Pancreas (tissue), 10 donors: ENCODE results near the gene CARD9. TPM values are rescaled to one million over a fixed set of nuclear protein-coding genes. Genes with fewer than 3 reads are reported as not detected.

Experiments
- ATAC-seq, 4 donors: fragments of 200-7000 bp; cut with Tn5 transposase; one replicate each; pipeline versions ENCODE4 v1.8.0 to v1.9.1; 2020; ENCODE audit warnings: mild to moderate bottlenecking in 4 of 4, moderate library complexity in 4 of 4
- DNase-seq, 6 donors: peaks; one replicate each; pipeline ENCODE4 v3.0.0-alpha.2; 2020
- FAIRE-seq: peaks from 2 replicates; lab custom pipeline; 2012; peaks lifted over from hg19 to GRCh38; lab: Jason Lieb, UNC
- H3K27ac ChIP-seq, 4 donors: fragments of 200-600 bp; sonication (generic); 1 replicate in 3 of 4; 2 replicates in 1 of 4; pipeline versions ENCODE4 v1.5.0 to v1.8.0; 2020
- H3K27me3 ChIP-seq, 4 donors: fragments of 200-600 bp; one replicate each; pipeline ENCODE4 v1.8.0; 2021
- H3K36me3 ChIP-seq, 3 donors: fragments of 200-600 bp; sonication (generic) in 1 of 3; one replicate each; pipeline versions ENCODE4 v1.5.0 to v1.8.0; 2020 to 2021
- H3K4me1 ChIP-seq, 3 donors: fragments of 200-600 bp; one replicate each; pipeline ENCODE4 v1.8.0; 2021
- H3K4me3 ChIP-seq, 4 donors: fragments of 200-600 bp; sonication (generic) in 2 of 4; one replicate each; pipeline versions ENCODE4 v1.5.0 to v1.8.0; 2020 to 2021
- H3K9me3 ChIP-seq, 4 donors: fragments of 200-600 bp; one replicate each; pipeline ENCODE4 v1.8.0; 2021
- WGBS, 2 donors: extraction: QIAGEN DNeasy Blood & Tissue Kit; methylation state at CpG; one replicate each; pipeline ENCODE4 v1.1.7; 2013; 5-methylcytosine and 5-hydroxymethylcytosine counted together
- intact Hi-C, 3 donors: fragments of 100-400 bp; cut with DNase I; formaldehyde crosslinking; loops; one replicate each; pipeline versions ENCODE4 v1.11.1 to v1.14.2; 2022
- polyA plus RNA-seq, 2 donors: library from polyadenylated mRNA; stranded (reverse); fragments of 200-250 nt; gene quantifications; one replicate each; pipeline ENCODE4 v1.2.3, GENCODE V29; 2013
- total RNA-seq, 6 donors: library from RNA; stranded (reverse); fragmentation: NEBNext Ultra II Directional in 4 of 6; extraction: Animal tissue kit (Norgen Biotek cat#: 25700) in 4 of 6; gene quantifications; one replicate each; pipeline versions ENCODE4 v1.2.1 to v1.2.4, GENCODE V29; 2021 to 2023
- TF ChIP-seq, protein P1 (sequence below), 4 donors: fragments of 200-600 bp; sonication (generic) in 3 of 4; IDR thresholded peaks; one replicate each; pipeline versions ENCODE4 v1.5.0 to v1.8.0; 2021; ENCODE audit warnings: antibody characterized with exemption in 4 of 4
- donor health status: healthy with polysubstance abuse.
- donor health status: DM: no; HTN: no; CAD: no; lungs with moderate emphysema.
- donor health status: DM: no; HTN: no; CAD: no.
- donor health status: control.
- donor health status: control.
- donor health status: Bipolar disorder and iron deficiency.
- donor health status: DM: yes; HTN: yes; CAD: no.
- donor health status: DM: no; HTN: no; CAD: no.
- donor health status: DM: no; HTN: no; CAD: no.
- donor health status: DM: yes; HTN: yes; CAD: no.

CARD9 gene
- total and polyA plus RNA-seq, 8 donors, result 0.23 to 5.1 (median 1.1) TPM

DNA sequence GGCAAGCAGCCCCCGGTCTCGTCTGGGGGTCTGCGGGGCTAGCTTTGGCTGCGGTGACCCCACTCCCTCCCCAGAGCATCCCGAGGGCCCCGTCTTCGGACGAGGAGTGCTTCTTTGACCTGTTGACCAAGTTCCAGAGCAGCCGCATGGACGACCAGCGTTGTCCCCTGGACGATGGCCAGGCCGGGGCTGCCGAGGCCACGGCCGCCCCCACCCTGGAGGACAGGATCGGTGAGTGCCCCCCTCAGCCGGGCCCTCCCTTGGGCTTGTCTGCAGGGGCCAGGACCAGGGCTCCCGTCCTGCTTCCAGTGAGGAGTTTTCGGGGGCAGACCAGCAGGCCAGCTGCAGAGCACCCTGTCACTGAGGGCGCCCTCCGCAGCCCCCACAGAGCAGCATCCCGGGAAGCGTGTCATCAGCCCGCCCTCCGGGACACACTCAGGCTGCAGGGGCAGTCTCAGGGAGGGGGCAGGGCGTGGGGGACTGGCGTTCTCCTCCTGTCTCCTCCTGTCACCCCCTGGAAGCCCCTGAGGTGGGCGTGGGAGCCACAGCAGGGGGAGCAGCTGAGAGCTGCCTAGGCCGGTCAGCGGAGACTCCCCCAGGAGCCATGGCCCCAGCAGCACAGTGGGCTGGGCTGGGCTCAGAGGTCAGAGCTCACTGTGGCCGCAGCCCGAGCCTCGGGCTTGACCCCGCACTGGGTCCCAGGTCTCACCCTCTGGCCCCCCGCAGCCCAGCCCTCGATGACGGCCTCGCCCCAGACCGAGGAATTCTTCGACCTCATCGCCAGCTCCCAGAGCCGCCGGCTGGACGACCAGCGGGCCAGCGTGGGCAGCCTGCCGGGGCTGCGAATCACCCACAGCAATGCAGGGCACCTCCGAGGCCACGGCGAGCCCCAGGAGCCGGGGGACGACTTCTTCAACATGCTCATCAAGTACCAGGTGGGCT lies 17.6 kb downstream of the CARD9 start:
- no peaks in the 10 kb centered on the region for H3K36me3 ChIP-seq
- 85 to 89% methylated on average over 44 to 54 of the region's 54 CpGs for WGBS, 2 donors
- no peaks in the 10 kb centered on the region for H3K27me3 ChIP-seq
- no peaks in the 10 kb centered on the region for H3K4me1 ChIP-seq
- ATAC-seq, result no peak
- no peak overlapping the region for H3K27ac ChIP-seq
- H3K9me3 ChIP-seq, result no peaks in the 10 kb centered on the region
- intact Hi-C loops, result no loop called here
- no peak for FAIRE-seq
- no peak overlapping the region for H3K4me3 ChIP-seq
- TF ChIP-seq, protein P1, sequence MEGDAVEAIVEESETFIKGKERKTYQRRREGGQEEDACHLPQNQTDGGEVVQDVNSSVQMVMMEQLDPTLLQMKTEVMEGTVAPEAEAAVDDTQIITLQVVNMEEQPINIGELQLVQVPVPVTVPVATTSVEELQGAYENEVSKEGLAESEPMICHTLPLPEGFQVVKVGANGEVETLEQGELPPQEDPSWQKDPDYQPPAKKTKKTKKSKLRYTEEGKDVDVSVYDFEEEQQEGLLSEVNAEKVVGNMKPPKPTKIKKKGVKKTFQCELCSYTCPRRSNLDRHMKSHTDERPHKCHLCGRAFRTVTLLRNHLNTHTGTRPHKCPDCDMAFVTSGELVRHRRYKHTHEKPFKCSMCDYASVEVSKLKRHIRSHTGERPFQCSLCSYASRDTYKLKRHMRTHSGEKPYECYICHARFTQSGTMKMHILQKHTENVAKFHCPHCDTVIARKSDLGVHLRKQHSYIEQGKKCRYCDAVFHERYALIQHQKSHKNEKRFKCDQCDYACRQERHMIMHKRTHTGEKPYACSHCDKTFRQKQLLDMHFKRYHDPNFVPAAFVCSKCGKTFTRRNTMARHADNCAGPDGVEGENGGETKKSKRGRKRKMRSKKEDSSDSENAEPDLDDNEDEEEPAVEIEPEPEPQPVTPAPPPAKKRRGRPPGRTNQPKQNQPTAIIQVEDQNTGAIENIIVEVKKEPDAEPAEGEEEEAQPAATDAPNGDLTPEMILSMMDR (IDR thresholded peaks at IDR 0.05), result no peak
- DNase-seq, result no peak

DNA sequence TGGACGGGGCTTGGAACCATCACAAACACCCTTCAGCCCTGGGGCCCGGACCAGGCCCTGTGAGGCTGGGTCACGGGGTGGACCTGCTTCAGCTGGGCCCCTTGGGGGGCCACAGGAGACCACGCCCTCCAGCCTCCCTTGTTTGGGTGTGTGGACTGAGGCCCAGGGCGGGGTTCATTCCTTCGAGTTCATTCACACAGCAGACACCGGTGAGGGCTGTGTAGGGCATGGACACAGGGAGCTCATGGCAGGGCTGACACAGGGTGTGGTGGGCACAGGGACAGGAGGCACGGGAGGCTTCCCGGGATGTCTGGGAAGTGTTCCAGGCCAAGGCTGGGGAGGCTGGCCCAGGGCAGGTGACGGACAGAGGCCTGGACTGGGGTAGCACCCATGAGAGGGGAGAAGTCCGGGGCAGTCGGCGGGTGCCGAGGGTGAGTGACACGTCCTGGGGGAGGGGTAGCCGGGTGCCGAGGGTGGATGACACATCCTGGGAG lies 18.8 kb downstream of the CARD9 start:
- intact Hi-C loops, result no loop called here
- Histone ChIP-seq H3K36me3 (no peaks in the 10 kb centered on the region), H3K4me3 (no peak overlapping the region), H3K9me3 (no peaks in the 10 kb centered on the region), H3K27me3 (no peaks in the 10 kb centered on the region), H3K4me1 (no peaks in the 10 kb centered on the region), H3K27ac (no peak overlapping the region)
- peak; percentile 9 to 25 (median 14) for ATAC-seq
- no peak for DNase-seq
- no peak for FAIRE-seq
- TF ChIP-seq, protein P1 (IDR thresholded peaks at IDR 0.05), result no peak
- WGBS, 2 donors, result 49 to 58% methylated on average over 17 of the region's 17 CpGs

DNA sequence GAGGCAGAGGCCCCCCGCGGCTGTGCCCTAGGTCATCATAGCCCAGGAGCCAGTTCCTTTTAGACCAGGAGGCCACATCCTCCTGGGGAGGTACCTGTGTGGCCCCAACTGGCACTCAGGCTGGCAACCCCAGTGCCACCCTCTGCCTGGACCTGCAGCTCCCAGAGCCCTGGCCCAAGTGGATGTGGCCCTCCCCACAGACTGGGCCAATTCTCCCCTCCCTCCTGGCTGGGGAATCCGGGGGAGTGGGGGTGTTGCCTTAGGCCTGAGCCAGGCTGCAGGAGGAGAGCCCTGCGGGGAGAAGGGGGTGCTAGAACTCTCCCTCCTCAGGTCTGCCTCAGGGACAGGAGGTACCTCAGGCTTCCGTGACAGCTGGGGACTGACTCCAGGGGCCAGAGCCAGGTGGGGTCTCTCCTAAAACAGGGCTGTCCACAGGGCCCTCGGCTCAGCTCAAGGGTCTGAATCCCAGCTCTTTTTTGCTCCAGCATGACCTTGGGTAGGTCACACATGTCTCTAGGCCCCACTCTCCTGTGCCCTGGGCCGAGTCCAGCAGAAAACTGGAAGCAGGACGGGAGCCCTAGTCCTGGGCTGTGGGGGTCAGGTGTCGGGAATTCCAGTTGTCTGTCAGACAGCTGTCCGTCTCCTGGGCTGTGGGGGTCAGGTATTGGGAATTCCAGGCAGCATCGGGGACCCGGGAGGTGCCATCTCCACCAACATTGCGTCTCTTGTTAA lies 19.5 kb downstream of the CARD9 start:
- Histone ChIP-seq H3K9me3 (no peaks in the 10 kb centered on the region), H3K4me3 (no peak overlapping the region), H3K36me3 (no peaks in the 10 kb centered on the region), H3K27ac (no peak overlapping the region), H3K27me3 (no peaks in the 10 kb centered on the region), H3K4me1 (no peaks in the 10 kb centered on the region)
- TF ChIP-seq, protein P1 (IDR thresholded peaks at IDR 0.05), result no peak
- ATAC-seq, result peak in 3 of 4 donors; percentile 1 to 5 (median 4)
- intact Hi-C loops, result no loop called here
- no peak for FAIRE-seq
- DNase-seq, result no peak
- 71 to 80% methylated on average over 13 of the region's 13 CpGs for WGBS, 2 donors

DNA sequence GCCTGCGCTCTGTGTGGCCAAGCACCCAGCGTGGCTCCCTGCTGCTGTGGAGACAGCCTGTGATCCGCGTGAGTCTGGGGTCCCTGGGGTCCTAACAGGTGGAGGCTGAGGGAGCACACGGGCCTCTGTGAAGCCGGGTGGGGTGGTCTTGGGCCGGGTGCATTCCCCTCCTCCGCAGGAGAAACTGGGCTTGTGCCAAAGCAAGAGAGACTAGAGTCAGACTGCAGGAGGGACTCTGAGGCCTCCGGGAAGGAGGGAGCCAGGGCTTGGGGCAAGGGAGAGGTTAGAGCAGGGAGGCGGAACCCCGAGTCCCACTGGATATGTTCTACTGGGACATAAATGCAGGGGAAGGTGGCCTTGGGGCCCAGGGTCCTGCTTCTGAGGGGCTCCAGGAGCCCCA lies 20.4 kb downstream of the CARD9 start:
- TF ChIP-seq, protein P1 (IDR thresholded peaks at IDR 0.05), result no peak
- Histone ChIP-seq H3K27me3 (no peaks in the 10 kb centered on the region), H3K9me3 (no peaks in the 10 kb centered on the region), H3K4me3 (no peak overlapping the region), H3K36me3 (no peaks in the 10 kb centered on the region), H3K27ac (no peak overlapping the region), H3K4me1 (no peaks in the 10 kb centered on the region)
- intact Hi-C loops, result no loop called here
- no peak for FAIRE-seq
- WGBS, 2 donors, result 85 to 91% methylated on average over 10 to 11 of the region's 11 CpGs
- no peak for ATAC-seq
- DNase-seq, result no peak
